ENCODE measurements around the gene NPAS3.

The NPAS3 gene

DNA sequence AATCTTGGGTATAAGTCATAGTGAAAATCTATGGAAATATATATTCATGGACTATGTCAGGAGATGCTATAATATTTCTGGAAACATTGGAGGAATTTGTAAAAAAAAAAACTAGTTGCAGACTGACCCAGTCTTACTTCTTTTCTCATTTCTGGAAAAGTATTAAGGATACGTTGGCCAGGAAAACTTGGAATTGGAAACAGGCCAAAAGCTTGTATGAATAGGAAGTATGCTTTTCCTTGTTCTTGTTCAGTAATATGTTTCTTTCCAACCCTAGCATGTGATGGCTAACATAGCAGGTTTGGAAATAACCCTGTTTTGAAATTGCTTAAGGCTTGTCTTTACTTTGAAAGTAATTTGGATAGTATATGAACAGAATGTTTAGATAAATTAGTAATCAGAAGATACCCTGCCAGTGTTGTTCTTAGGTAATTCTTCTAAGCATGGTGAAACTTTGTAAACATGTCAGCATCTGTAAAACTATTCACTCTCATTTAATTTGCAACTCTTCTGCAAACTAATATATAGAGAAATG lies 316.2 kb downstream of the NPAS3 start:
- Histone ChIP-seq H3K4me1 (ENCODE audit: low read length) (peaks cover 6% of the 10 kb centered on the region), H3K36me3 (replicated peaks; ENCODE audit: low read depth, low read length) (no peaks in the 10 kb centered on the region), H3K27me3 (ENCODE audit: low read depth, low read length) (no peaks in the 10 kb centered on the region; the same call in 1 of the 2 replicates), H3K9ac (ENCODE audit: low read length) (no peak overlapping the region), H3K4me2 (ENCODE audit: low read length) (no peak overlapping the region), H3K9me3 (ENCODE audit: insufficient read depth, low read length) (no peaks in the 10 kb centered on the region), H3K4me3 (ENCODE audit: low read length) (no peak overlapping the region), H3K79me2 (ENCODE audit: low read length) (no peaks in the 10 kb centered on the region), H4K20me1 (ENCODE audit: insufficient read depth, low read length) (no peaks in the 10 kb centered on the region), H2AFZ (ENCODE audit: low read depth, low read length) (no peak overlapping the region), H3K27ac (ENCODE audit: low read length) (no peak overlapping the region)
- TF ChIP-seq, protein P1, sequence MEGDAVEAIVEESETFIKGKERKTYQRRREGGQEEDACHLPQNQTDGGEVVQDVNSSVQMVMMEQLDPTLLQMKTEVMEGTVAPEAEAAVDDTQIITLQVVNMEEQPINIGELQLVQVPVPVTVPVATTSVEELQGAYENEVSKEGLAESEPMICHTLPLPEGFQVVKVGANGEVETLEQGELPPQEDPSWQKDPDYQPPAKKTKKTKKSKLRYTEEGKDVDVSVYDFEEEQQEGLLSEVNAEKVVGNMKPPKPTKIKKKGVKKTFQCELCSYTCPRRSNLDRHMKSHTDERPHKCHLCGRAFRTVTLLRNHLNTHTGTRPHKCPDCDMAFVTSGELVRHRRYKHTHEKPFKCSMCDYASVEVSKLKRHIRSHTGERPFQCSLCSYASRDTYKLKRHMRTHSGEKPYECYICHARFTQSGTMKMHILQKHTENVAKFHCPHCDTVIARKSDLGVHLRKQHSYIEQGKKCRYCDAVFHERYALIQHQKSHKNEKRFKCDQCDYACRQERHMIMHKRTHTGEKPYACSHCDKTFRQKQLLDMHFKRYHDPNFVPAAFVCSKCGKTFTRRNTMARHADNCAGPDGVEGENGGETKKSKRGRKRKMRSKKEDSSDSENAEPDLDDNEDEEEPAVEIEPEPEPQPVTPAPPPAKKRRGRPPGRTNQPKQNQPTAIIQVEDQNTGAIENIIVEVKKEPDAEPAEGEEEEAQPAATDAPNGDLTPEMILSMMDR (IDR thresholded peaks at IDR 0.05; ENCODE audit: low read depth, low read length) = no peak
- TF ChIP-seq EZH2phosphoT487 (IDR thresholded peaks at IDR 0.05; ENCODE audit: low read depth) = no peak

DNA sequence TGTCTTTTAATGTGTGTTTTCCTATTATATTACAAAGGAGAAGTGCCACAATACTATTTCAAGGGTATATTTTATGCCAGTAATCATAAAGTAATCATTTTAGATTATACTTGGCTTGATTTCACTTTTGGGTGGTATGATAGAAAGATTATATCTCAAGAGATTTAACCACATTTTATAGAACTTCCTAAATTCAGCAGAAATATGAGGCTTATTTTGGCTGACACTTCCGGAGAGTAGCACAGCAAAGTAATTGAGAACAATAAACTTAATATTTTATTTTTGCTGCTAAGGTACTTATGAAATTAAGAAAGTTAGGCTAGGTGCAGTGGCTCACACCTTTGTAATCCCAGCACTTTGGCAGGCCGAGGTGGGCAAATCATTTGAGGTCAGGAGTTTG lies 319.1 kb downstream of the NPAS3 start:
- H3K4me3 ChIP-seq (ENCODE audit: low read length) = no peak overlapping the region
- no peaks in the 10 kb centered on the region for H3K9me3 ChIP-seq (ENCODE audit: insufficient read depth, low read length)
- H2AFZ ChIP-seq (ENCODE audit: low read depth, low read length) = no peak overlapping the region
- H3K4me1 ChIP-seq (ENCODE audit: low read length) = peaks cover 10% of the 10 kb centered on the region
- no peak overlapping the region for H3K4me2 ChIP-seq (ENCODE audit: low read length)
- no peaks in the 10 kb centered on the region for H3K36me3 ChIP-seq (replicated peaks; ENCODE audit: low read depth, low read length)
- no peak overlapping the region for H3K9ac ChIP-seq (ENCODE audit: low read length)
- no peaks in the 10 kb centered on the region for H3K27me3 ChIP-seq (ENCODE audit: low read depth, low read length)
- no peak overlapping the region for H3K27ac ChIP-seq (ENCODE audit: low read length)
- H4K20me1 ChIP-seq (ENCODE audit: insufficient read depth, low read length) = no peaks in the 10 kb centered on the region
- H3K79me2 ChIP-seq (ENCODE audit: low read length) = no peaks in the 10 kb centered on the region
- TF ChIP-seq, protein P1 (IDR thresholded peaks at IDR 0.05; ENCODE audit: low read depth, low read length) = no peak
- no peak for TF ChIP-seq EZH2phosphoT487 (IDR thresholded peaks at IDR 0.05; ENCODE audit: low read depth)

DNA sequence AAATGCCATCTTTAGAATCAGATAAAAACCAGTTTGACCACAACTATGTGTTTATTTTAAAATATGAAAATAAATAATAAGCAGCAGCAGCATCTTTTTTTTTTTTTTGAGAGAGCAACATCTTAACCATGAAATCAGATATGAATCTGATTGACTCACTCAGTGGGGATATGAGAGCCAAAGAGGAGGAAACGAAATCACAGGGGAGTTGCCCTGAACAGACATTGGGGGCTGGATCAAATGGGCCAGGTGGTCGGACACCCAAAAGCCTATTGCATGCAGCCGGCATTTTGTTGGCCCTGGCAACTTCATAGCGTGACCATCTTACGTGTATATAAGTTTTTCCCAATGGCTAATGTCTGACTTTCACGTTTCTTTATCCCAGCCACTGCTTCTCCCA lies 321.1 kb downstream of the NPAS3 start:
- Histone ChIP-seq H4K20me1 (ENCODE audit: insufficient read depth, low read length) (no peaks in the 10 kb centered on the region), H3K79me2 (ENCODE audit: low read length) (no peaks in the 10 kb centered on the region), H3K9ac (ENCODE audit: low read length) (no peak overlapping the region), H3K9me3 (ENCODE audit: insufficient read depth, low read length) (no peaks in the 10 kb centered on the region), H3K27ac (ENCODE audit: low read length) (no peak overlapping the region), H2AFZ (ENCODE audit: low read depth, low read length) (0 out of 2 replicates have a peak overlapping the region, but pooled peaks have one; percentile 17), H3K36me3 (replicated peaks; ENCODE audit: low read depth, low read length) (no peaks in the 10 kb centered on the region), H3K27me3 (ENCODE audit: low read depth, low read length) (no peaks in the 10 kb centered on the region), H3K4me1 (ENCODE audit: low read length) (peaks cover 10% of the 10 kb centered on the region), H3K4me3 (ENCODE audit: low read length) (no peak overlapping the region), H3K4me2 (ENCODE audit: low read length) (peak overlapping the region; percentile 25)
- TF ChIP-seq, protein P1 (IDR thresholded peaks at IDR 0.05; ENCODE audit: low read depth, low read length) = no peak
- no peak for TF ChIP-seq EZH2phosphoT487 (IDR thresholded peaks at IDR 0.05; ENCODE audit: low read depth)

DNA sequence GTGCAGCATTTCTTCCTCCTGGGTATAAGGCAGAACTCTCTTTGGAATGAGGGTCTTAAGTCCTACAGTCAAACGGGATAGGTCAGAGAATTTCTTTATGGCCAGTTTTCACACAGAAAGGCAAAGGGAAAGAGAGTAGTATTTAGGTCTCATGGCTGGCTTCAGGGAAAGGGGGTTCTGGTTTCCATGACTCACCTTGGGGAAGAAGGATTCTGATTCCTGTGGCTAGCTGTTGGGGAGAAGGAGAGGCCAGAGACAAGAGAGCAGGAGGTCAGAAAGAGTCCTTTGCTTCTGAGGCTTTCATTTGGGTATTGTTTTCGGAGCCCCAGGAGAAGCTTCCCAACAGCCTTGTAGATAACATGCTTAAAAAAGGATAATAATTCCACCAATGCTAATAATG lies 332.5 kb downstream of the NPAS3 start:
- H3K9me3 ChIP-seq (ENCODE audit: insufficient read depth, low read length) = no peaks in the 10 kb centered on the region
- no peaks in the 10 kb centered on the region for H3K79me2 ChIP-seq (ENCODE audit: low read length)
- no peak overlapping the region for H3K27ac ChIP-seq (ENCODE audit: low read length)
- no peak overlapping the region for H3K9ac ChIP-seq (ENCODE audit: low read length)
- no peak for TF ChIP-seq EZH2phosphoT487 (IDR thresholded peaks at IDR 0.05; ENCODE audit: low read depth)
- TF ChIP-seq, protein P1 (IDR thresholded peaks at IDR 0.05; ENCODE audit: low read depth, low read length) = no peak
- no peak overlapping the region for H3K4me2 ChIP-seq (ENCODE audit: low read length)
- H3K36me3 ChIP-seq (replicated peaks; ENCODE audit: low read depth, low read length) = no peaks in the 10 kb centered on the region
- no peaks in the 10 kb centered on the region for H4K20me1 ChIP-seq (ENCODE audit: insufficient read depth, low read length)
- H3K27me3 ChIP-seq (ENCODE audit: low read depth, low read length) = no peaks in the 10 kb centered on the region
- H3K4me1 ChIP-seq (ENCODE audit: low read length) = no peaks in the 10 kb centered on the region
- H2AFZ ChIP-seq (ENCODE audit: low read depth, low read length) = no peak overlapping the region
- H3K4me3 ChIP-seq (ENCODE audit: low read length) = no peak overlapping the region

All from OCI-LY3 (cell line).